Hepatocyte (in vitro differentiated cells): ENCODE data around the gene OR10A2. TPM values are rescaled to one million over a fixed set of nuclear protein-coding genes. Genes with fewer than 3 reads are reported as not detected.

Experiments used
- DNase-seq: peaks from one replicate; pipeline ENCODE4 v3.0.0-alpha.2; 2016; ENCODE audit warnings: low spot score
- H2AFZ ChIP-seq: fragments of 200-600 bp; sonication (generic); 2 replicates; pipeline ENCODE4 v1.6.0; 2016; ENCODE audit warnings: antibody characterized with exemption, mild to moderate bottlenecking
- H3K27ac ChIP-seq: fragments of 200-600 bp; sonication (generic); 2 replicates; pipeline ENCODE4 v1.5.1; 2016; ENCODE audit warnings: mild to moderate bottlenecking
- H3K27me3 ChIP-seq: fragments of 200-600 bp; sonication (generic); 2 replicates; pipeline ENCODE4 v1.6.1; 2016
- H3K36me3 ChIP-seq: fragments of 200-600 bp; sonication (generic); replicated peaks from 2 replicates; pipeline ENCODE4 v1.5.1; 2016; ENCODE audit warnings: low read depth; ENCODE audit not compliant: insufficient read depth
- H3K4me1 ChIP-seq: fragments of 200-600 bp; sonication (generic); 2 replicates; pipeline ENCODE4 v1.5.1; 2016; ENCODE audit warnings: mild to moderate bottlenecking, moderate library complexity; ENCODE audit not compliant: insufficient read depth
- H3K4me2 ChIP-seq: fragments of 200-600 bp; sonication (generic); 2 replicates; pipeline ENCODE4 v1.6.0; 2016
- H3K4me3 ChIP-seq: fragments of 200-600 bp; sonication (generic); 2 replicates; pipeline ENCODE4 v1.5.1; 2016; ENCODE audit warnings: mild to moderate bottlenecking
- H3K79me2 ChIP-seq: fragments of 200-600 bp; sonication (generic); 2 replicates; pipeline ENCODE4 v1.6.0; 2017; ENCODE audit warnings: mild to moderate bottlenecking
- H3K9me2 ChIP-seq: fragments of 200-600 bp; sonication (generic); replicated peaks from 2 replicates; pipeline ENCODE4 v1.6.0; 2017; ENCODE audit warnings: mild to moderate bottlenecking; ENCODE audit not compliant: insufficient read depth
- H3K9me3 ChIP-seq: fragments of 200-600 bp; sonication (generic); 2 replicates; pipeline ENCODE4 v1.5.1; 2016; ENCODE audit warnings: low read depth, mild to moderate bottlenecking
- H4K20me1 ChIP-seq: fragments of 200-600 bp; sonication (generic); 2 replicates; pipeline ENCODE4 v1.6.0; 2016; ENCODE audit warnings: mild to moderate bottlenecking; ENCODE audit not compliant: insufficient read depth, poor library complexity, severe bottlenecking
- CTCF ChIP-seq: fragments of 200-600 bp; sonication (generic); IDR thresholded peaks from 2 replicates; pipeline ENCODE4 v1.5.1; 2016; ENCODE audit warnings: antibody characterized with exemption, mild to moderate bottlenecking; ENCODE audit not compliant: poor library complexity
- EZH2 ChIP-seq: fragments of 200-600 bp; sonication (generic); IDR thresholded peaks from 2 replicates; pipeline ENCODE4 v1.6.1; 2016; ENCODE audit warnings: antibody characterized with exemption, mild to moderate bottlenecking, borderline replicate concordance
- EZH2phosphoT487 ChIP-seq: fragments of 200-600 bp; sonication (generic); IDR thresholded peaks from one replicate; pipeline ENCODE4 v1.6.1; 2018; ENCODE audit warnings: antibody characterized with exemption, mild to moderate bottlenecking, low read depth, moderate library complexity; ENCODE audit not compliant: unreplicated experiment, severe bottlenecking
- WGBS: methylation state at CpG from one replicate; pipeline ENCODE4 v1.1.6; 2016; ENCODE audit warnings: low lambda C conversion rate; ENCODE audit errors: missing lambda C conversion rate; 5-methylcytosine and 5-hydroxymethylcytosine counted together
- polyA plus RNA-seq: library from polyadenylated mRNA; unstranded; fragments of >200 nt; fragmentation: Nextera tagmentation; extraction: Ambion mirVana; gene quantifications from 2 replicates; pipeline ENCODE4 v1.2.1, GENCODE V29; 2016
- total RNA-seq: library from RNA; depleted of rRNA; stranded (reverse); fragments of >200 nt; gene quantifications from 2 replicates; pipeline ENCODE4 v1.2.3, GENCODE V29; 2014

Gene OR10A2
- total and polyA plus RNA-seq, 2 experiments from 2014 or later = 0.04 TPM; not detected in 1

- H3K36me3 ChIP-seq = no peaks in the 10 kb centered on the region
- H3K4me2 ChIP-seq = no peak overlapping the region
- H3K27me3 ChIP-seq = no peaks in the 10 kb centered on the region
- no peaks in the 10 kb centered on the region for H3K9me2 ChIP-seq
- WGBS = 94% methylated on average over 3 of the region's 3 CpGs
- H3K4me3 ChIP-seq = no peak overlapping the region
- no peak for DNase-seq
- H3K79me2 ChIP-seq = no peaks in the 10 kb centered on the region
- TF ChIP-seq EZH2phosphoT487 (no peak), CTCF (no peak), EZH2 (no peak)
- H3K9me3 ChIP-seq = no peaks in the 10 kb centered on the region
- no peak overlapping the region for H3K27ac ChIP-seq
- no peaks in the 10 kb centered on the region for H3K4me1 ChIP-seq
- H4K20me1 ChIP-seq = no peaks in the 10 kb centered on the region
- H2AFZ ChIP-seq = no peak overlapping the region
These were observed 48.5 kb downstream of the OR10A2 start for GRCh38 chr11:6911378-6911777.

- no peak for DNase-seq
- H4K20me1 ChIP-seq = no peaks in the 10 kb centered on the region
- no peaks in the 10 kb centered on the region for H3K4me1 ChIP-seq
- no peaks in the 10 kb centered on the region for H3K9me3 ChIP-seq
- H3K36me3 ChIP-seq = no peaks in the 10 kb centered on the region
- 88% methylated on average over 3 of the region's 3 CpGs for WGBS
- no peak overlapping the region for H3K4me3 ChIP-seq
- H3K4me2 ChIP-seq = no peak overlapping the region
- TF ChIP-seq EZH2phosphoT487 (no peak), EZH2 (no peak), CTCF (no peak)
- no peak overlapping the region for H3K27ac ChIP-seq
- H3K79me2 ChIP-seq = no peaks in the 10 kb centered on the region
- H3K27me3 ChIP-seq = no peaks in the 10 kb centered on the region
- H3K9me2 ChIP-seq = no peaks in the 10 kb centered on the region
- no peak overlapping the region for H2AFZ ChIP-seq
These were observed 49.1 kb downstream of the OR10A2 start for GRCh38 chr11:6911948-6912347.

- Histone ChIP-seq H3K4me3 (no peak overlapping the region), H3K36me3 (no peaks in the 10 kb centered on the region), H4K20me1 (no peaks in the 10 kb centered on the region), H3K27ac (no peak overlapping the region), H3K9me2 (no peaks in the 10 kb centered on the region), H3K27me3 (no peaks in the 10 kb centered on the region), H3K79me2 (no peaks in the 10 kb centered on the region), H3K4me2 (no peak overlapping the region), H3K4me1 (no peaks in the 10 kb centered on the region), H2AFZ (no peak overlapping the region), H3K9me3 (no peaks in the 10 kb centered on the region)
- WGBS = 42% methylated on average over 2 of the region's 2 CpGs
- no peak for TF ChIP-seq EZH2
- TF ChIP-seq CTCF = no peak
- no peak for TF ChIP-seq EZH2phosphoT487
- no peak for DNase-seq
These were observed 56.8 kb downstream of the OR10A2 start for GRCh38 chr11:6919698-6920097.

GRCh38 chr11:6920702-6921101 lies 57.8 kb downstream of the OR10A2 start, which contains the start of gene OR2D3:
OR2D3 (plus strand) TSS chr11:6921002; CDS start chr11:6921002, 0 bp downstream.
- TF ChIP-seq EZH2phosphoT487 (no peak), EZH2 (no peak), CTCF (no peak)

More at GRCh38 chr11:6920702-6921101, 57.8 kb downstream of the OR10A2 start, which contains the start of gene OR2D3:
- no peak within 1 kb of the TSS for H3K27ac ChIP-seq
- H3K4me1 ChIP-seq = no peaks in the 10 kb centered on the region
- H3K9me3 ChIP-seq = no peaks in the 10 kb centered on the region
- H3K4me3 ChIP-seq = no peak within 1 kb of the TSS
- H3K79me2 ChIP-seq = no peaks in the 10 kb centered on the region
- no peak for DNase-seq
- no peak within 1 kb of the TSS for H2AFZ ChIP-seq
- H3K9me2 ChIP-seq = no peaks in the 10 kb centered on the region
- no peak within 1 kb of the TSS for H3K4me2 ChIP-seq
- WGBS = 94% methylated on average over 1 of the region's 1 CpG
- H4K20me1 ChIP-seq = no peaks in the 10 kb centered on the region
- H3K36me3 ChIP-seq = no peaks in the 10 kb centered on the region
- no peaks in the 10 kb centered on the region for H3K27me3 ChIP-seq
